K562 (cell line): ENCODE data around the gene MED29. TPM values are rescaled to one million over a fixed set of nuclear protein-coding genes. Genes with fewer than 3 reads are reported as not detected.

ENCODE experiments used
- ARID1B ChIP-seq: fragments of 450-650 bp; IDR thresholded peaks from 2 replicates; pipeline ENCODE4 v1.6.1; 2016; ENCODE audit warnings: antibody characterized with exemption, mild to moderate bottlenecking, inconsistent platforms
- ASH1L ChIP-seq: fragments of 450-650 bp; IDR thresholded peaks from 2 replicates; pipeline ENCODE4 v1.6.1; 2018; ENCODE audit warnings: borderline replicate concordance, mild to moderate bottlenecking, low read depth; ENCODE audit not compliant: partially characterized antibody
- CBFA2T3 ChIP-seq: fragments of 450-650 bp; IDR thresholded peaks from 2 replicates; pipeline ENCODE4 v1.6.1; 2017
- CHD1 ChIP-seq: fragments of 200-600 bp; sonication (generic); IDR thresholded peaks from one replicate; pipeline ENCODE4 v1.6.1; 2012; ENCODE audit warnings: mild to moderate bottlenecking, moderate library complexity, low read length, inconsistent platforms
- ELF2 ChIP-seq: fragments of 250-450 bp; sonication (Bioruptor Pico); IDR thresholded peaks from 2 replicates; pipeline ENCODE4 v1.5.0; 2021; ENCODE audit warnings: mild to moderate bottlenecking
- ERF ChIP-seq: fragments of 450-650 bp; formaldehyde crosslinking; IDR thresholded peaks from 2 replicates; pipeline ENCODE4 v1.4.0; 2020; ENCODE audit warnings: mild to moderate bottlenecking, mixed read lengths
- FOS ChIP-seq: IDR thresholded peaks from 3 replicates; pipeline ENCODE4 v1.6.1; 2011; ENCODE audit not compliant: insufficient read length; ENCODE audit errors: extremely low read depth
- FOXM1 ChIP-seq, 2 experiments: fragments of 450-650 bp in 1 of 2; sonication (generic) in 1 of 2; formaldehyde crosslinking in 1 of 2; IDR thresholded peaks; 2 replicates each; pipeline versions ENCODE4 v1.6.1 to v1.9.0; 2017 to 2022; ENCODE audit warnings: low read depth in 2 of 2, mild to moderate bottlenecking in 2 of 2, missing genetic modification reagents in 1 of 2, moderate library complexity in 1 of 2
- GABPB2 ChIP-seq: fragments of 250-450 bp; sonication (Bioruptor Pico); conservative IDR thresholded peaks from 2 replicates; pipeline ENCODE4 v1.5.1; 2021; ENCODE audit warnings: mild to moderate bottlenecking
- ILF3 ChIP-seq: fragments of 450-650 bp; IDR thresholded peaks from 2 replicates; pipeline ENCODE4 v1.6.1; 2018; ENCODE audit warnings: antibody characterized with exemption, mild to moderate bottlenecking, moderate library complexity, borderline replicate concordance
- NCOR1 ChIP-seq: fragments of 450-650 bp; IDR thresholded peaks from 2 replicates; pipeline ENCODE4 v1.6.1; 2016; ENCODE audit warnings: mild to moderate bottlenecking, moderate library complexity
- NFATC3 ChIP-seq: fragments of 450-650 bp; IDR thresholded peaks from 2 replicates; pipeline ENCODE4 v1.6.1; 2017; ENCODE audit warnings: mild to moderate bottlenecking
- NFE2L1 ChIP-seq: fragments of 450-650 bp; IDR thresholded peaks from 2 replicates; pipeline ENCODE4 v1.6.1; 2016; ENCODE audit warnings: missing genetic modification characterization, low read depth, mild to moderate bottlenecking, missing compliant biosample characterization, moderate library complexity, borderline replicate concordance
- POLR3A ChIP-seq: IDR thresholded peaks from 2 replicates; pipeline ENCODE4 v1.6.1; 2011; ENCODE audit warnings: borderline replicate concordance, mild to moderate bottlenecking, moderate library complexity; ENCODE audit not compliant: insufficient read length, insufficient read depth; ENCODE audit errors: extremely low read depth
- POLR3G ChIP-seq: IDR thresholded peaks from 2 replicates; pipeline ENCODE4 v1.6.1; 2011; ENCODE audit not compliant: insufficient read length, insufficient replicate concordance; ENCODE audit errors: extremely low read depth
- RBM22 ChIP-seq: fragments of 200-400 bp; formaldehyde crosslinking; IDR thresholded peaks from 2 replicates; pipeline ENCODE4 v1.6.1; 2018; ENCODE audit warnings: low read length, low read depth; ENCODE audit not compliant: poor library complexity, severe bottlenecking
- ZBED1 ChIP-seq: IDR thresholded peaks from 2 replicates; pipeline ENCODE4 v1.6.1; 2014
- ZNF217 ChIP-seq: sonication (generic); formaldehyde crosslinking; IDR thresholded peaks from 2 replicates; pipeline ENCODE4 v1.8.0; 2022; ENCODE audit warnings: mild to moderate bottlenecking, missing genetic modification reagents
- polyA plus RNA-seq, 8 experiments: library from polyadenylated mRNA; depleted of rRNA in 4 of 8; stranded (reverse) in 5 of 8; unstranded in 3 of 8; fragments of >200 nt; fragmentation: Nextera tagmentation in 2 of 8; fragmentation: Illumina TruSeq in 1 of 8; extraction: Ambion mirVana in 2 of 8; extraction: Trizol in 1 of 8; gene quantifications; 2 replicates each; pipeline versions ENCODE4 v1.2.1 to v1.2.3, GENCODE V29; 2011 to 2014; ENCODE audit warnings: inconsistent platforms in 1 of 8, missing spikeins in 1 of 8
- total RNA-seq, 7 experiments: library from RNA; depleted of rRNA in 6 of 7; stranded (reverse); fragments of >200 nt in 6 of 7; fragmentation: Illumina TruSeq in 2 of 7; extraction: Trizol in 2 of 7; gene quantifications; 2 replicates each; pipeline versions ENCODE4 v1.2.1 to v1.2.3, GENCODE V29; 2011 to 2021; ENCODE audit warnings: low replicate concordance in 1 of 7
- TF ChIP-seq, protein P1 (sequence below): fragments of 250-450 bp; sonication (Bioruptor Pico); IDR thresholded peaks from 2 replicates; pipeline ENCODE4 v1.4.0; 2020
- TF ChIP-seq, protein P2 (sequence below): sonication (generic); formaldehyde crosslinking; IDR thresholded peaks from 2 replicates; pipeline ENCODE4 v1.8.1; 2022; ENCODE audit warnings: missing genetic modification reagents
- TF ChIP-seq, protein P3 (sequence below): fragments of 250-450 bp; sonication (Bioruptor Pico); IDR thresholded peaks from 2 replicates; pipeline ENCODE4 v1.5.0; 2021
- TF ChIP-seq, protein P4 (sequence below): sonication (generic); formaldehyde crosslinking; IDR thresholded peaks from 2 replicates; pipeline ENCODE4 v1.4.0; 2020; ENCODE audit warnings: mild to moderate bottlenecking, missing genetic modification reagents

MED29 gene
- total and polyA plus RNA-seq, 9 of the 15 experiments (the other 6 are each of a cell fraction or from before 2014, with no cell fraction given), result 1.8 to 22.6 (median 12.4) TPM

DNA sequence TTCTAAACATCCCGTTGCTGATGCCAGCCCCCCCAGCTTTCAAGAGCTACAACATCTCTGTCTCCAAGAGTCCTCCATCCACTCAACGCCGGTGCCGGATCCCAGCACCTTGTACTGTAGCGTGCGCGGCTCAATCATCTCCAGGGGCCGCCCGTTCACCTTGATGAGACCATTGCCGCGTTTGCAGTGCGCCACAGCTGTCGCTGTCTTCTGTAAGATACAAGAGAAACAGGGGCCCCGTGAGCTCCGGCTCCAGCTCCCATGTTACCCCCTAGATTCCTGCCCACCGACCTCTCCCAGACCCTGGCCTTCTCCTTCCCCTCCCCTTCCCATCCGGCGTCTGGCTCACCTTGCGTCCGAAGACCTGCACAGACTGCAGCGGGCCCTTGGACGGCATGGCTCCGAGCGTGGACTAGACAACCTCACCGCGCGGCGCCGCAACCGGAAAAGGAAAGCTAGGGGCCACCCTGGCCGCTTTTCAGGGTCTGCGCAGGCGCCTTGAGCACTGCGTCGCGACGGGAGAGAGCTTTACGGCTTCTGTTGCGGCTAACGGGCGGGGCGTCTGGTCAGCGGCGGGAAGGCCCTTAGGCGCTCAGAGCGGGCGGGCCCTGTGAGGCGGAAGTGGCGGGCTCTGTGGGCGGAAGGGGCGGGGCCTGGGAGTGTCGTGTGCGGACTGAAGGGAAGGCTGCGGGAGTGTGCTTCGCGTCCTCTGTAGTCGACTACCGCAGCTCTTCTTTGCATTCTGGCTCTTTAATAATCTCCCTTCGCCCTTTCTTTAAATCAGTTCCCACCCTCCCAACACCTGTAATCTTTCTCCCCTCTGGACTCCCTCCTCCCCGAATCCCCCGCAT is 44.5 kb downstream of the MED29 start, which contains the start of gene RPS16 (continued):
- TF ChIP-seq, protein P1, sequence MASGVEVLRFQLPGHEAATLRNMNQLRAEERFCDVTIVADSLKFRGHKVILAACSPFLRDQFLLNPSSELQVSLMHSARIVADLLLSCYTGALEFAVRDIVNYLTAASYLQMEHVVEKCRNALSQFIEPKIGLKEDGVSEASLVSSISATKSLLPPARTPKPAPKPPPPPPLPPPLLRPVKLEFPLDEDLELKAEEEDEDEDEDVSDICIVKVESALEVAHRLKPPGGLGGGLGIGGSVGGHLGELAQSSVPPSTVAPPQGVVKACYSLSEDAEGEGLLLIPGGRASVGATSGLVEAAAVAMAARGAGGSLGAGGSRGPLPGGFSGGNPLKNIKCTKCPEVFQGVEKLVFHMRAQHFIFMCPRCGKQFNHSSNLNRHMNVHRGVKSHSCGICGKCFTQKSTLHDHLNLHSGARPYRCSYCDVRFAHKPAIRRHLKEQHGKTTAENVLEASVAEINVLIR (CRISPR knock-in tag), result no peak
- peak; percentile 53; the same call in 1 of the 2 replicates for TF ChIP-seq ZBED1
- TF ChIP-seq FOXM1 (IDR thresholded peaks at IDR 0.05; ENCODE audit: low read depth), result no peak
- TF ChIP-seq FOXM1 (CRISPR knock-in tag; IDR thresholded peaks at IDR 0.05; ENCODE audit: low read depth), result no peak; the same call in 1 of the 2 replicates
- TF ChIP-seq ZNF217 (CRISPR knock-in tag), result no peak
- TF ChIP-seq ERF (CRISPR knock-in tag), result no peak
- TF ChIP-seq, protein P2, sequence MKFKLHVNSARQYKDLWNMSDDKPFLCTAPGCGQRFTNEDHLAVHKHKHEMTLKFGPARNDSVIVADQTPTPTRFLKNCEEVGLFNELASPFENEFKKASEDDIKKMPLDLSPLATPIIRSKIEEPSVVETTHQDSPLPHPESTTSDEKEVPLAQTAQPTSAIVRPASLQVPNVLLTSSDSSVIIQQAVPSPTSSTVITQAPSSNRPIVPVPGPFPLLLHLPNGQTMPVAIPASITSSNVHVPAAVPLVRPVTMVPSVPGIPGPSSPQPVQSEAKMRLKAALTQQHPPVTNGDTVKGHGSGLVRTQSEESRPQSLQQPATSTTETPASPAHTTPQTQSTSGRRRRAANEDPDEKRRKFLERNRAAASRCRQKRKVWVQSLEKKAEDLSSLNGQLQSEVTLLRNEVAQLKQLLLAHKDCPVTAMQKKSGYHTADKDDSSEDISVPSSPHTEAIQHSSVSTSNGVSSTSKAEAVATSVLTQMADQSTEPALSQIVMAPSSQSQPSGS (CRISPR knock-in tag), result no peak
- peak; percentile 95 for TF ChIP-seq CHD1
- no peak for TF ChIP-seq FOS
- TF ChIP-seq POLR3G, result no peak
- TF ChIP-seq ARID1B, result no peak
- no peak for TF ChIP-seq POLR3A
- TF ChIP-seq, protein P3, sequence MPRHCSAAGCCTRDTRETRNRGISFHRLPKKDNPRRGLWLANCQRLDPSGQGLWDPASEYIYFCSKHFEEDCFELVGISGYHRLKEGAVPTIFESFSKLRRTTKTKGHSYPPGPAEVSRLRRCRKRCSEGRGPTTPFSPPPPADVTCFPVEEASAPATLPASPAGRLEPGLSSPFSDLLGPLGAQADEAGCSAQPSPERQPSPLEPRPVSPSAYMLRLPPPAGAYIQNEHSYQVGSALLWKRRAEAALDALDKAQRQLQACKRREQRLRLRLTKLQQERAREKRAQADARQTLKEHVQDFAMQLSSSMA (CRISPR knock-in tag), result no peak
- no peak for TF ChIP-seq NFE2L1
- TF ChIP-seq RBM22, result peak; percentile 95
- no peak for TF ChIP-seq CBFA2T3
- TF ChIP-seq GABPB2, result no peak
- TF ChIP-seq ELF2 (CRISPR knock-in tag), result peak; percentile 73
- TF ChIP-seq ASH1L, result no peak
- TF ChIP-seq, protein P4, sequence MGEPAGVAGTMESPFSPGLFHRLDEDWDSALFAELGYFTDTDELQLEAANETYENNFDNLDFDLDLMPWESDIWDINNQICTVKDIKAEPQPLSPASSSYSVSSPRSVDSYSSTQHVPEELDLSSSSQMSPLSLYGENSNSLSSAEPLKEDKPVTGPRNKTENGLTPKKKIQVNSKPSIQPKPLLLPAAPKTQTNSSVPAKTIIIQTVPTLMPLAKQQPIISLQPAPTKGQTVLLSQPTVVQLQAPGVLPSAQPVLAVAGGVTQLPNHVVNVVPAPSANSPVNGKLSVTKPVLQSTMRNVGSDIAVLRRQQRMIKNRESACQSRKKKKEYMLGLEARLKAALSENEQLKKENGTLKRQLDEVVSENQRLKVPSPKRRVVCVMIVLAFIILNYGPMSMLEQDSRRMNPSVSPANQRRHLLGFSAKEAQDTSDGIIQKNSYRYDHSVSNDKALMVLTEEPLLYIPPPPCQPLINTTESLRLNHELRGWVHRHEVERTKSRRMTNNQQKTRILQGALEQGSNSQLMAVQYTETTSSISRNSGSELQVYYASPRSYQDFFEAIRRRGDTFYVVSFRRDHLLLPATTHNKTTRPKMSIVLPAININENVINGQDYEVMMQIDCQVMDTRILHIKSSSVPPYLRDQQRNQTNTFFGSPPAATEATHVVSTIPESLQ, result peak; percentile 73; the same call in 1 of the 2 replicates
- no peak for TF ChIP-seq NCOR1
- TF ChIP-seq ILF3, result no peak; the same call in 1 of the 2 replicates
- TF ChIP-seq NFATC3, result no peak
